GM18502 (cell line): Measurements from ENCODE around the gene CDH23.

Source experiments
- ATAC-seq: cut with Tn5 transposase; IDR thresholded peaks from one replicate; pipeline ENCODE4 v1.9.1; 2021; ENCODE audit warnings: mild to moderate bottlenecking; ENCODE audit not compliant: unreplicated experiment, poor library complexity

Gene CDH23

DNA sequence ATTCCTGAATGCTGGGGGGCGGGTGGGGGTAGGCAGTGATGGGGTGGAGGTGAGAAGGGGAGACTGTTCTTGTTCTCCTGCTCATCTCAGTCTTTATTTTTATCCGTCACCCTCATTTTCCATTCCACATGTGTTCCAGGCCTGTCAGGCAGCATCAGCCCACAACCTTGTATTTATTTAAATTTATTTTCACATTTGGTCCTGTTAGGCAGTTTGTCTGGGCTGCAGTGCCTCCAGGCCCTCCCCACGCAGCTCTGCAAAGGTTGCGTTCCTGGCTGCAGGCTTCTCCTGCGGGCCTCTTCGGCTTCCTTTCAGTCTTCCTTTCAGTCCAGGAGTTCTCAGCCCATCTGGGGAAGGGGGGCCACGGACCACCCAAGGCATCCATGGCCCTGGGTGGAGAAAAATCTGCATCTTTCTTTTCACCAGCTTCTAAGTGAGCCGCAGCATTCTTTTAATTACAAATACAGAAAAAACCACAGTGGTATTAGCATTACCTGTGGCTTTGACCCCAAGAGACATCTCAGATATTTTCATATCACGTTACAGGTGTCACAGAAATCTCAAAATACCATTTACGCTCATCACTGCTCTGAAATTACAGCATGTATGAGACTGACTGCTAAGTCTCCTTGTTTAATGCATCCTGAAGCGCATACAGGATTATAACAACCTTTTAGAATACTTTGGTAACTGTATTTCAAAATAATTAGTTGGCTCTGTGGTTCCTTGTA, 228.9 kb downstream of the CDH23 start:
- no peak for ATAC-seq

DNA sequence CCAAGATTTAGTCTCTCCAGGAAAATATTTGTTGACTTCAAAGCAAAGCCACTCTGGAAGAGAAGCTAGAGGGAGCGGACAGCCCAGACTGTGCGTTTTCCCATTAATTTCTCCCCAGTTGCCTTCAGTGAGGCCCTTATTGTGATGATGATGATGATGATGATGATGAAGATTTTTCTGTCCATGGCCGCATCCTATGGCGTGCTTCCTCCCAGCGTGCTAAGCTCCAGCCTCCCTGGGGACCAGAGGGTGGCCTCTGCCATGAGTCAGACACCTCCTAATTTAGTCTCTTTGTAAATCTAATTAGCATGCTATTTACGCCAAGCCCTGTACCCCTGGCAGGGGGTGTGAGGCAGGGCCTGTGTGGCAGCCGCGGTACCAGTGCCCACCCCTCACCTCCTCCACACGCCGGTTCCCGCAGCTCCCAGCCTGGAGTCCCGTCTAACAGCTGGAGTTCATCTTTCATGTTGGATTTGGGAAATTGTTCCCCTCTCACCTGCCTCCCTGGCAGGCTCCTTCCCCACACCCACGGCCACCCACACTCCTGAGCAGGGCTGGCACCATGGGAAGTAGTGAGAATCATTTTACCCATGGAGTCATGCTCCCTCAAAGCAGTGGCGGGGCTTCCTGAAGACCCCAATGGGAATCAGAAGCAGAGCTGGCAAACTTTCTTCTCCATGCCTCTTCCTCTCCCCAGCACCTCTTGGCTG, 230.7 kb downstream of the CDH23 start:
- no peak for ATAC-seq

DNA sequence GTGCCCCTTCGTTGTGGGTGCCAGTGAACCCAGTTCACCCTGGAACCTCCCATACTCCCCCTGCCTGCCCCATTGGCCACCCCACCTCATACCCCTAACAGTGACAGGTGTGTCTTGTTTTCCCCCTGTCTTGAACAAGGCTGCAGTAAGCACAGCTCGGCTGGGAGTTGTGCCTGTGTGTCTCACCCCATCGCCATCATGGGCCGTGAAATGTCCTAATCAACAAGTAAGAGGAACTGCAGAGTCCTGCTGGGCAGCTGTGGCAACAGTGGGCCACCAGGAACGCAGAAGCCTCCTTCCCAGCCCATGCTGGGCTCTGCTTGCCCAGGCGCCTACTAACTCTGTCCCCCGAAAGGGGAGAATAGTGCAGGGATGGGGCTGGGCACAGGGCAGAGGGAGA, 231.2 kb downstream of the CDH23 start:
- ATAC-seq = no peak

DNA sequence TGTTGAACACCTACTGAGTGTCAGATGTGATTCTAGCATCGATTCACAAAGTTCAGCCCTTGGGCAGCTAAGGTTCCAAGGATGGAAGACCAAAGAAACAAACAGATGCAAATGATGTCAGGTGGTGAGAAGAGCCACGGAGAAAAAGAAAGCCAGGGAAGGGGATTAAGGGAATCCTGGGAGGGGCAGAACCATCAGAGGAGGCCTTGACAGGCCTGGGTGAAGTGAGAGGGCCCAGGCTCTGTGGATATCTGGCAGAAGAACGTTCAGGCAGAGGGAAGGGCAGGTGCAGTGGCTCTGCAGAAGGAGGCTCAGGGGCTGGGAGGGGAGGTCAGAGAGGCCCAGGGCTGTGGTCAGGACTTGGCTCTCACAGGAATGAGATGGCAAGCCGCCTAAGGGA, 232.4 kb downstream of the CDH23 start:
- ATAC-seq = no peak

DNA sequence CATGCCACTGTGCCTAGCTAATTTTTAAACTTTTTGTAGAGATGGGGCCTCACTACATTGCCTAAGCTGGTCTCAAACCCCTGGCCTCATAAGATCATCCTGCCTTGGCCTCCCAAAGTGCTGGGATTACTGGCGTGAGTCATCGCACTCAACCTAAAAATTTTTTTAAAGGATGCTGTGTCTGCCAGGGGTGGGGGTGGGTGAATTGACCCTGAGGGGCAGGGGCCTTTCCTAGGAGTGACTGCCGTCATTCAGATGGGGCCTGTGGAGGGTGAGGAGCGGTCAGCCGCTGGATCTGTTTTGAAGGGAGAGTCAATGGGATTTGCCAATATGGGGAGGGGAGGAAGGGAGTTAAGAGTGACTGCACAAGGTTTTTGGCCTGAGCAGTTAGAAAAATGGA, 233.4 kb downstream of the CDH23 start:
- ATAC-seq = no peak

DNA sequence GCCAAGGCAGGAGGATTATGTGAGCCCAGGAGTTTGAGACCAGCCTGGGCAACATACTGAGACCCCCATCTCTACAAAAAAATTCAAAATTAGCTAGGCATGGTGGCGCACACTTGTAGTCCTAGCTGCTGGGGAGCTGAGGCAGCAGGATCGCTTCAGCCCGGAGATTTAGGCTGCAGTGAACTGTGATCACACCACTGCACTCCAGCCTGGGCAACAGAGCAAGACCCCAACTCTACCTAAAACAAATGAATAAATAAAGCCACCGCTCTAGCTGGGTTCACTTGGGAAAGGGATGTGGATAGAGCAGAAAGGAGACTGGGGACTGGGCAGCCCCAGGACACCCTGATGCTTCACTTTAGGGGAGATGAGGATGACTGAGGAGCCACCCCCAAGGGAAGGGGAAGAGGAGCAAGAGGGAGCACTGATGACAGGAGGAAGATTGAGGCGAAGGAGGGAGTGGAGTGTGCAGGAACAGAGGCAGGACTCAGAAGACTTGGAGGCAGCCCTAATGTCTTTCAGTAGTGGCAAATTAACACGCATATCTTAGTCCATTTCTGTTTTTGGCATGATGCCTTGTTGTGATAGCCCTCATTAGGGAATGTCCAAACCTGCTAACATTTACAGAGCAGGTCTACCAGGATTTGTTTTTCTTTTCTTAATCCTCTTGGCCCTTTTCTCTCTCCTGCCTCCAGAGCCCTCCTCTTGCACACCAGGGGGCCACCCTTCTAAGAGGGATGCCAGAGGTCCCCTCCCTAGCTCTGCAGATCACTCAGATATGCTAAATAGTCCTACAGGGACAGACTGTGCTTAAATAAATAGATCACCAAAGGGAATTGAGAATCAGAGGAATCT, 234.5 kb downstream of the CDH23 start:
- ATAC-seq = no peak

DNA sequence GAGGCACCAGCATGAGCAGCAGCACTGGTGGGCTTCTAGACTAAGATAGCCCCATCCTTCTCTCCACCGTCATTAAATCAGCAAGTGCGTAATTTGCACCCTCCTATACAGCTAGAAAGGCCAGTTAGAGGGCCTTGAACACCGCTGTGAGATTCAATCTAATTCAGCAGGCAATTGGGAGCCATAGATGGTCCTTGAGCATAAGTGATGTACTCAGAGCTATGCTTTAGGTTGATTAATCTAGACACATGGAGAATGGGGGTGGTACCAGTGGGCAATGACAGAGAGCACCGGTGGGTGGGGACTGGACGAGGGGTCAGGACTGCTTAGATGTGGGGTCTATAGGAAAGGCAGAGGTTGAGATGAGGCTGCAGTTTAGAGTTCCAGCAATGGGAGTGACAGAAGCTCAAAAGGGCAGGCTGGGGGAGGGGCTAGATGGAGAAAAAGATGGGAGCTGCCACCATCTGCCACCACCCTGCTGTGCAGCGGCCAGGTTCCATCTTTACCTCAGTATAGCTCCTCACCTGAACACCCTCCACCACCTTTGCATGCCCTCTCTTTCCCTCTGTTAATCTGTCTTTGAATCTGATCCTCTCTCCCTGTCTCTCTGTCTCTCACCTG, 235.6 kb downstream of the CDH23 start:
- ATAC-seq = no peak

DNA sequence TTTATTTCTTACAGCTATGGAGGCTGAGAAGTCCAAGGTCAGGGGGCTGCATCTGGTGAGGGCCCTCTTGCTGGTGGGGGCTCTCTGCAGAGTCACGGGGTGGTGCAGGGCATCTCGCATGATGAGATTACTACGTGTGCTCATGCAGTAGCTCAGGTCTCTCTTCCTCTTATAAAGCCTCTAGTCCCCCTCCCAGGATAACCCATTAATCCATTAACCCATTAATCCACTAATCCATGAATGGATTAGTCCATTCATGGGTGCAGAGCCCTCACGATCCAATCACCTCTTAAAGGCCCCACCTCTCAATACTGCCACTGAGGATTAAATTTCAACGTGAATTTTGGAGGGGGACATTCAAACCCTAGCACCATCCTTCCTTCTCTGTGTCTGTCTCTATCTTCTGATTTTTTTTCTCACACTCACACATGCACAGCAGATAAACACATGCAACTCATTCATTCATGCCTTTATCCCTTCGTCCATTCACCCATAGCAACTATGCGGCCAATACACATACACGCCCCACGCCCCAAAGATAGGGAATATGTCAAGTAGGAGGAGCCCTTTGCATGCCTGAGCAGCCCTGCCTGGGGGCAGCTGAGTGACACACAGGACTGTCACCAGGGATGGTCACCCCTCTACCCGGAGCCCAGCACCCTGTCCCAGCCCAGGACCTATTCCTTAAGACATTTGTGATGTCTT, 236.3 kb downstream of the CDH23 start:
- ATAC-seq = no peak

DNA sequence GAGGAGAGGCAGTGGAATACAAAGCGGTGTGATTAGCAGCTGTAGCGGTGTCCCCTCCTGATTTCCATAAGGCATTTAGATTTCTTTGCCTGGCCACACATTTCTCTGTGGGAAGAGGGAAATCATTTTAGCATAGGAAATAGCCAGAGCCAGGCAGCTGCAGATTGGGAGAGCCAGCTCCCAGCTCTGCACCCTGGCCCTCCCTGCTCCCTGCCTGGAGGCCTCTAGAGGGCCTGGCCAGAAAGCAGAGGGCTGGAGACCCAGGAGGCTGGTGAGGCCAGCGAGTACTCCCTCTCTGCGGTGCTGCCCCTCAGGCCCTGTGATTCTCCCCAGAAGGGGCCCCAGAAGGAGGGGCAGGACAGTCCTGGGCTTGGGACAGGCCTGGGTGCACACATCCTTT, 237.2 kb downstream of the CDH23 start:
- ATAC-seq = no peak

DNA sequence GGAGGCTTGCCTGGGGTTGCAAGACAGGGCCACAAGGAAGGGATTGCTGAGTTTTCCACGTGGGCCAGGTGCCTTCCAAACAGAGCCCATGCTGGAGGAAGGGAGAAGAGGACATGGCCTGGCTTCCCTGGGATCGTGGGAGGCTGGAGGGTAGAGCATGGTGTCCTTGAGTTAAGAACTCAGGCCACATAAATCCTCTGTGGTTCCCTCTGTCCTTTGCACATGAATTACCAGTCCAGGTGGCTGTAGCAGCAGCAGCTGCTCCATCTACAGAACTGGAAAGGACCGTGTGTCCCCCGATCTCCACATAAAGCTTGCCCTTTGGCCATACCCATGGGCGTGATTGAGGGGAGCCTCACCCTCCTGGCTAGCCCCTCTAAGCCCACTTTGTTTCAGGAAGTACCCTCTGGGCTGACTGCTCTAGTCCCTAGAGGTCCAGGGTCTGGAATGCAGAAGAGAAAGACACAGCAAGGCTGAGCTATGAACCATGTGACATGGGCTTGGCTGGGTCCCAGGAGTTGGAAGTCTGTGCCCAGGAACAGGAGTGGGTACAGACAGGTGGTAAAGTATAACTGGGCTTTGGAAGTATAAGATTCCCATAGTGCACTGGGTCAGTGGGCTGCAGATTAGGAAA, 237.9 kb downstream of the CDH23 start:
- ATAC-seq = no peak

DNA sequence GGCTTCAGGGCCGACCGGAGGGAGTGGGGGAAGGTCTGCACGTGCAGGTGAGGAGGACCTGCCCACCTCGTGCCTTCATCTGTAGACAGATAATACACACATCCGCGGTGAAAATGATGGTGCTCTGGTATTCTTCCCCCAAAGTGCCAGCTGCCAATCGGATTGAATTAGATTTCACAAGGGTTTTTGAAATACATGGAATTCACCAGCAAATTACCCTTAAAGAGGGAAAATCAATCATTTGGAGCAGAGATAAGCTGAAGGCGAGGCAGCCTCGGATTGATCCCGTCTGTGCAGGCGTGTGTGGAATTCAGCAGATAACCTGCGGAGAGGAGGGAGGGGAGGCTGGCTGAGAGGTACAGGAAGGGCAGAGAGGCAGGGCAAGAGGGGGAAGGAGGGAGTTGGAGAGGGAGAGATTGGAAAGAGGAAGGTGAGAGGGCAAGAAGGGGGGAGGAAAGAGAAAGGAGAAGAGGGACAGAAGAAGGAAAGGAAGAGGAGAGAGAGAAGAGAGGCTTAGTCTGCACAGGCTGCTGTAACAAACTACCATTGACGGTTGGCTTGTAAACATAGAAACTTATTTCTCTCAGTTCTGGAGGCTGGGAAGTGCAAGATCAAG, 238.6 kb downstream of the CDH23 start:
- no peak for ATAC-seq

DNA sequence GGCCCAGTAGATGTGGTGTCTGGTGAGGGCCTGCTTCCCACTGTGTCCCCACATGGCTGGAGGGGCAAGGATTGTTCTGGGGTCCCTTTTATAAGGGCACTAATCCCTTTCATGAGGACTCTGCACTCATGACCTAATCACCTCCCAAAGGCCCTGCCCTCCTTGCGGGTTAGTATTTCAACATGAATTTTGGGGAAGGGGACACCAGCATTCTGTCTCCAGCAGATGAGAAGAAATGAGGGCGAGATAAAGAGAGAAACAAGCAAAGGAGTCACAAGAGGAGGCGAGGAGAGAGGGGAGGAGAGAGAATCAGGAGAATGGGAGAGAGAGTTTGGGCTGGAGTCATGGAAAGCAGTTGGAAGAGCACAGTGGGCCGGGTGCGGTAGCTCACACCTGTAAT, 239.1 kb downstream of the CDH23 start:
- ATAC-seq = no peak

DNA sequence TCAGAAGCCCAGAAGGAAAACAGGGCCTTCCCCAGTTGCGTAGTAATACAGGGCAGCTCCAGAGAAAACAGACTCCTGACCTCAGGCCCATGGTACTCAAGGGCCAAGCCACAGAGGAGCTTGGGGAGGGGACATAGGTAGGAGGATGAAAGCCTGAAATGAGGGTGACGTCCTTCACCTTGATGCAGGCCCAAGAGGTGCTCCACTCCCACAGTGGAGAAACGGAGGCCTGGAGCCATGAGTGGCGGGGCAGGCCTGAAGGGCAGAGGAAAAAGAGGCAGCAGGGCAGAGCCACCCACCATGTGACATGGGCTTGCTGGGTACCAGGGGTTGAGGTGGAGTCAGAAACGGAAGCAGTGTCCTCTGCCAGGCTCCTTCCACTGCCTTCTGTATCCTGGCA, 239.9 kb downstream of the CDH23 start:
- ATAC-seq = no peak

DNA sequence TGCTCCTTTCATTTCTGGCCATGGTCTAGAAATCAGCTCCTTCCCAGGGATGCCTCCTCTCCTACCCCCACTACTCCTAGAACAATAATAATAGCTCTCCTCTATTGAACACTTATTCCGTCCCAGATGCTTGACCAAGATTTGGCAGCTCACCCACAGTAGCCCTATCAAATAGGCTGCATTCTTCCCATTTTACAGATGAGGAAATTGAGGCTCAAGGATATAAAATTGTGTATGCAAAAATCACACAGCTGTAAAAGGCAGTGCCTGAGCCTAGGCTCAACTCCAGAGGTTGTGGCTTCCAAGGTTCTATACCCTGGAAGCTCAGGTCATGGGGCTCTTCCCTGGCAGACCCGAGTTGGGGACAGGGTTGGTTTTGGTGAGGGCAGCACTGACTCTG, 240.6 kb downstream of the CDH23 start:
- no peak for ATAC-seq

DNA sequence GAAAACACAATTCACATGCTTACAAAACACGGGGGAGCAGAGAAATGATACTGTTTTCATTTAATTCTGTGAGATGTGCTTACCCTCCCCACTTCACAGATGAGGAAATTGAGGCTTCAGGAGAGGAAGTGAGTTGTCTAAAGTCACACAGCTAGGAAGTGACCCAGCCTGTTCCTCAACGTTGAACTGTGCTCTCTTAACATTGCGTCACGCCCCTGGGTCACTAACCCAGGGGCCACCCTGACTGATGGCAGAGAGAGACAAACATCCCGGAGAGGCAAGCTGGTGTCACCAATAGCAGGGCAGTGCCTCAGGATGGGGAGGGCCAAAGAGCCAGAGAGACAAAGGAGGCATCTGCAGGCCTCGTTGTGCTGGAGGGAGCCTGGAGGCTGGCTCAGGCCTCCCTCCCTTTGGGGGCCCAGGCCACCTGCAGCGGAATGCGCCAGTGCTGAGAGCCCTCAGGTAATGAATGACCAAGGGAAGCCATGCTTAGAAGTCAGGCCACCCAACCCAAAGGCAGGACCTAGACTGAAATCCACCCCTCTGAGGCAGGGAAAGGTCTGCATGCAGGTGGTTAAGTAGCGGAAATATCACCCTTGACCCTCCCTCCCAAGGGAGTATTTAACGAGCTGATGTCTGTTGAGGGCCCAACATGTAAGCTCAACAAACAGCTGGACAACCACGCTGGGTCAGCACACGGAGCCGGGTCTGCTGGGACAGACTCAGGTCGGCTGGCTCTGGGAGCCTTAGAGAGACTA, 241.5 kb downstream of the CDH23 start:
- no peak for ATAC-seq

DNA sequence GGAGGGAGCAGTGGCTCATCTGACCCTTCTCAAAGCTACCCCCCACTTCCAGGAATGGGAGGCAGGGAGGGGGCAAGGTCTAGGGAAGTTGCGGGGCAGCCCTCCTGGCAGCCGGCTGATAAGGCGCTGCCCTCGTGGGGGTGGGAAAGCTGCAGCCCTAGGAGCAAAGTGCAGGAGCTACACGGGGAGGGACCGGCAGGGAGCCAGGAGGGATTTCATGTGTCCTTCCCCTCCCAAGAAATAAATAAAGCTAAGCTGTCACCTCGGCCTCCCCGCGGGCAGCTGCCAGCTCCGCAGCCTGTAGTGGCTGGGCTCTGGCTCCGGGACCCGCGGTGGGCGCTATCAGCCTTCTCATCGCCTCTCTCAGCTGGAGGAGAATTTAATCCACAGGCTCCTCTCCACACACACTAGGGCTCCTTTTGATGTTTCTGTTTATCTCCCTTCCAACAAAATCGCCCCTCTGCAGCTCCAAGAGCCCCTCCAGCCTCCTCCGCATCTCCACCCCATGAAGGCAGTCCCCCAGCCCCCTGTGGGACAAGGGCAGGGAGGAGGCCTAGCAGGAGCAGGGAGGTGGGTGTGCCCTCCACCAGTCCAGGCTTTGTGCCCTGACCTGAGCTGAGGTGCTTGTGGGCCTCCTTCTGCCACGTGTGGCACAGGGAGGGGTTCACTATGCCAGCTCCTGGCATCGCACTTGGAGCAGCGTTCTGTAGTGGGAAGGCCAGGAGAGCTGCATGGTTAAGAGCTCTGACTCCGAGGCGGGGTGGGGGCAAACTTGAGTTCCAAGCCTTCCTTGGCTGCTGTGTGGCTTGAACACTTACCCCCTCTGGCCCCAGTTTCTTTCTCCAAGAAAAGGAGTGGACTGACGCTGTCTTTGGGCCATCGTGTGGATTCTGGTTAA, 242.4 kb downstream of the CDH23 start:
- no peak for ATAC-seq

DNA sequence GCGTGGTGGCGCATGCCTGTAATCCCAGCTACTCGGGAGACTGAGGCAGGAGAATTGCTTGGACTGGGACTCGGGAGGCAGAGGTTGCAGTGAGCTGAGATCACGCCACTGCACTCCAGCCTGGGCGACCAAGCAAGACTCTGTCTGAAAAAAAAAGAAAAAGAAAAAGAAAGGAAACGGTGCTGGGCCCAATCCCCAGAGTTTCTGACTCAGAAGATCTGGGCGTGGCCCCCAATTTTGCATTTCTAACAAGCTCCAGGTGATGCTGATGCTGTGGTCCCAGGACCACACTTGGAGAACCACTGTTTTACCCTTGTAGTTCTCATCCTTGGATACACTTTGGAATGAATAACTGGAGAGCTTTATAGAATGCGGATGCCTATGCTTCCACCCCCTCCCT, 243.9 kb downstream of the CDH23 start:
- no peak for ATAC-seq

DNA sequence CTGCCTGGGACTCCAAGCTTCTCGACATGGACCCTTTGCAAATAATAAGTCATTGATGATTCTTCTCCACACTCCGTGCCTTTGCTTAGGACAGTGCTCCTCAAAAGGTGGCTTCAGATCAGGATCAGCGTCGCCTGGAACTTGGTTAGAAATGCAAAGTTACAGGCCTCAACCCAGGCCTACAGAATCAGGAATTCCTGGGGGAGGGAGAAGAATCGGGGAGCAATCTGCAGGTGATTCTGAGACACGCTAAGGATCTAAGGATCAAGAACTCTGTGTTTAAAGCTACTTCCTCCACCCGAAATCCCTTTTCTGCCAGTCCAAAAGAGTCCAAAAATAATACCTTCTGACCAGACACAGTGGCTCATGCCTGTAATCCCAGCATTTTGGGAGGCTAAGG, 244.7 kb downstream of the CDH23 start:
- ATAC-seq = no peak
